CD4-positive, alpha-beta T cell treated with Interleukin-6 for 4 hours (primary cell): ENCODE data around the gene SKA2.
A peak's percentile ranks its signal among the peaks of the same experiment; 100 is the strongest.
"Not testable (repeated sequence)": the region's sequence is repeated elsewhere in the genome, so short reads cannot be mapped to it uniquely, and the experiment has no call there.

Source experiments
- DNase-seq: peaks from one replicate; pipeline ENCODE4 v3.0.0-alpha.2; 2020; ENCODE audit warnings: mixed read lengths

The SKA2 gene

DNA sequence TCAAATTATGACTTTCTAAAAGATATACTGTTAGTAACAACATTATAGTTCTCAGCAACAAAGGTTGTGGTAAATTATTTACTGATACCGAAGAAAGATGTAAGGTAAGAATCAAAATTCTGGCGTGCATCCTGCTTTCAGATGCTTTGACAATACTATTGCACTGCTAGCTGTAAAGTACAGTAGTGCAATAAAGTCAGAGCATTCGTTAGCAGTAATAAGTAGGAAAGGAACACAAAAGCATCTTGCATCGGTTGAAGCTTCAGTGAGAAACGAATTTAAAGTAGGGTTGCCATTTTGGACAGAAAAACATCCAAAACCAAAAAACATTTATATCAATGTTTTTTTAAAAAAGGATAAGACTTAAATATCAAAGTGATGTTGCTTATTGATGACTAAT is 4.0 kb downstream of the SKA2 start:
- no peak for DNase-seq

DNA sequence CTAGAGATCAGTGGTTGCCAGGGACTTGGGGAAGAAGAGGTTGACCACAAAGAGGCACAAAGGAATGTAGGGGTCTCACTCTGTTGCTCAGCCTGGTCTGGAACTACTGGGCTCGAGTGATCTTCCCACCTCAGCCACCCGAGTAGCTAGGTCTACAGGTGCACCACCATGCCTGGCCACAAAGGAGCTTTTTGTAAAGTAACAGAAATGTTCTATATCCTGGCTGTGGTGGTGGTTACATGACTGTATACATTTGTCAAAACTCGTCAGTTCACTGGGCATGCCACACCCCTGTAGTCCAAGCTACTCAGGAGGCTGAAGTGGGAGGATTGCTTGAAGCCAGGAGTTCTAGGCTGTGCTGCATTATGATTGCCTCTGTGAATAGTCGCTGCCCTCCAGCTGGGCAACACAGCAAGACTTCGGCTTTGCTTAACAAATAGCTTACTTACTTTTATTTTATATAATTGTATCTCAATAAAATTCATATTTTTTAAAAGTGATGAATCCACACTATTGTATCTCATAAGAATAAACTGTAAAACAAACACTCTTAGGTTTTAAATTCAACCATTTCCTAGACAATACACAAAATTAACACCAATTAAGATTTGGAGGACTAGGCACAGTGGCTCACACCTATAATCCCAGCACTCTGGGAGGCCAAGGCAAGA is 5.0 kb downstream of the SKA2 start:
- no peak for DNase-seq

DNA sequence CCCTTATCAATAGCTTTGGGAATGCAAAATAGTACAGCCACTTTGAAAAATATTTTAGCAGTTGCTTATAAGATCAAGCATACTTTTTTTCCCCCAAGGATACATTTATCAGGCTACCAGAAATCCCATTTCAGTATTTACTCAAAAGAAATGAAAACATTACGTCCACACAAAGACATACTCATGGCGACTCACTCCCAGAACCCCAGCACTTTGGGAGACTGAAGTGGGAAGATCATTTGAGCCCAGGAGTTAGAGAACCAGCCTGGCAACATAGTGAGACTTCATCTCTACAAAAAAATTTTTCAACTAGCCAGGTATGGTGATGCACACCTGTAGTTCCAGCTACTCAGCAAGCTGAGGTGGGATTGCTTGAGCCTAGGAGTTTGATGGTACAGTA is 5.9 kb downstream of the SKA2 start:
- DNase-seq, result no peak

DNA sequence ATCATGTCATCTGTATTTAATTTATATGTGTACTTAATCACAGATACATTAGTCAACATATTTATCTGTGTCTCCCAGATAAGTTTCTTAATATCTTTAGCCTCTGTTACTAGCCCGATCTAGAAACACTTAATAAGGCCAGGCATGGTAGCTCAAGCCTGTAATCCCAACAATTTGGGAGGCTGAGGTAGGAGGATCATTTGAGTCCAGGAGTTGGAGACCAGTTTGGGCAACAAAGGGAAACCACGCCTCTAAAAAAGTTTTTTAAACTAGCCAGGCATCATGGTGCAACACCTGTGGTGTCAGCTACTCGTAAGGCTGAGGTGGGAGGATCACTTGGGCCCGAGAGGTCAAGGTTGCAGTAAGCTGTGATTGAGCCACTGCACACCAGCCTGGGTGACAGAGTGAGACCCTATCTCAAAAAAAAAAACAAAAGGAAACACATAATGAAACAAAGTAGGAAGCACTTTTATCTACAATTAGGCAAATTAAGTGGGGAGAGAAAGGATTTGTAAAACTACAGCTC is 9.4 kb downstream of the SKA2 start:
- DNase-seq, result no peak

DNA sequence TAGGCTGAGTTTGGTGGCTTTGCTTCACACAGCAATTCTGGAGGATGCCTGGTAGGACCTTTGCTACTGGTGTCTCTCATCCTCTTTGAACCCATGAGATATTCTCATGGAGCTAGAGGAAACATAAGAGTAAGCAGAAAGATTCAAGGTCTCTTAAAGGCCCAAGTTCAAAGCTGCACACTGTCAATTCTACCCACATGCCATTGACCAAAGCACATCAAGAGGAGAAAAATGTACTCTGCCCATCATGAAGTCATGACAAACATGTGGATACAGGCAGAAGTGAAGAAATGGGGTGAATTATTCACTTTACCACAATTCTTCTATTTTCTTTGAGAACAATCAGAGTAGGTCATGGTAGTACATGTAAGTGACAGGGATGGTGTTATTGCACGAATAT is 13.1 kb downstream of the SKA2 start:
- no peak for DNase-seq

DNA sequence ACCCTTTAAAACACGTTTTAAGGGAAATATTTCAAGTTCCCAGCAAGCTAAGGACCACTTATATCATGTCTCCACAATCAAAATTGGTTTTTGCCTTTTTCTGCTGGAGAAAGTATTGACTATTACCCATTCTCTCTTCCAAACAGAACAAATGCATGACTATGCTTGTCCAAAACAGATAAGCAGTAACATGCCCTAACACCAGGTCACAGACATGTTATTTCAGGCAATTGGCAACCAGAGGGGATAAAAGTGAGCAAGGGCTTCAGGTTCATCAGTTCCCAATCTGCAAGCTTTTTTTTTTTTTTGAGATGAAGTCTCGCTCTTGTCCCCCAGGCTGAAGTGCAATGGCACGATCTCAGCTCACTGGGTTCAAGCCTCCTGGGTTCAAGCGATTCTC is 15.0 kb downstream of the SKA2 start:
- no peak for DNase-seq

DNA sequence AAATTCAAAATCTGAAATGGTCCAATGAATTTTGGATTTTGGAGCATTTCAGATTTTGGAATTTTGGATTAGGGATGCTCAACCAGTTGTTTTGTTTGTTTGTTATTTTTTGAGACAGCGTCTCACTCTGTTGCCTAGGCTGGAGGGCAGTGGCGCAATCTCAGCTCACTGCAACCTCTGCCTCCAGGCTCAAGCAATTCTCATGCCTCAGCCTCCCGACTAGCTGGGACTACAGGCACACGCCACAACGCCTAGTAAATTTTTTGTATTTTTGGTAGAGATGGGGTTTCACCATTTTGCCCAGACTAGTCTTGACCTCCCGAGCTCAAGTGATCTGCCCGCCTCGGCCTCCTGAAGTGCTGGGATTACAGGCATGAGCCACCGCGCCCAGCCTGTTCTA is 16.6 kb downstream of the SKA2 start:
- DNase-seq, result not testable (repeated sequence)

DNA sequence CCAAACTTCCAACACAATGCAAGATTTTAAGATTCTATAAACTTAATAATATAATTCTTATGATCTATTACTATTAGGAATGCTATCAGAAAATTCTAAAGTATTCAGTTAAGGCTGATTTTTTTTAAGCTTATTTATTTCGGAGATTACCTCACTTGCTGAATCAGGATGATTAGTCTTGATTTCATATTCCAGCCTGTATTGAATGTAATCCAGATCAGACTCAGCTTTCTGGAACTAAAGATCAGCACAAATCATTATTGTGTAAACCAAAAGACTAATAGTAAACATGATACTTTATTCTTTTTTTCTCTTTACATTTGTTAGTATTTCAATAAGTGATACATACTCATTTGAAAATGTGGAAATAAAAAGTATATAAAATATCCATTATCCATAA is 23.9 kb downstream of the SKA2 start:
- DNase-seq, result no peak

DNA sequence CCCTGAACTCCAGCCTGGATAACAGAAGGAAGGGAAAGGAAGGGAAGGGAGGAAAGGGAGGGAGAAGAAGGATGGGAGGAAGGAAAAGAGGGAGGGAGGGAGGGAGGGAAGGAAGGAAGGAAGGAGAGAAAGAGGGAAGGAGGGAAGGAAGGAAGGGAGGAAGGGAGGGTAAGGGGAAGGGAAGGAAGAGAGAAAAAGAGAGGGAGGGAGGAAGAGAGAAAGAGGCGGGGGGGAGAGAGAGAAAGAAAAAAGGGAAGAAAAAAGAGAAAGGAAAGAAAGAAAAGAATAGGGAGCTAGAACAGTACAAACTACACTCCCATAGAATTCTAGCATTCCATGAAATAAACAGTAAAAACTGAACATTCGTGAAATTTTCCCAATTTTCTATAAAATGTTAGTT is 25.2 kb downstream of the SKA2 start:
- no peak for DNase-seq

DNA sequence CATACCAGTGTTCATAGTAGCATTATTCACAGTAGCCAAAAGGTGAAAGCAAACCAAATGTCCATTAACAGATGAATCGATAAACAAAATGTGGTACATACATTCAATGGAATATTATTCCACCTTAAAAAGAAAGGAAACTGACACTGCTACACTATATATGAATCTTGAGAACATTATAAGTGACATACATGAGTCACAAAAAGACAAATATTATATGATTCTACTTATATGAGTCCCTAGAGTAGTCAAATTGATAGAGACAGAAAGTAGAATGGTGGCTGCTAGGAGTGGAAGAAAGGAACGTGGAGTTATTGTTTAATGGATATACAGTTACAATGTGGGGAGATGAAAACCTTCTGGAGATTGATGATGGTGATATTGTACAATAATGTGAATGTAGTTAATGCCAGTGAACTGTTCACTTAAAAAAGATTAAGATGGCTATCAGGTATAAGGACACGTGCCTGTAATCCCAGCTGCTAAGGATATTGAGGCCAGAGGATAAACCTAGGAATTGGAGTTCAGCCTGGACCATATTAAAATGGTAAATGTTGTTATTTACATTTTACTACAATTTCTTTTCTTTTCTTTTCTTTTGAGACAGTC is 28.1 kb downstream of the SKA2 start:
- no peak for DNase-seq

DNA sequence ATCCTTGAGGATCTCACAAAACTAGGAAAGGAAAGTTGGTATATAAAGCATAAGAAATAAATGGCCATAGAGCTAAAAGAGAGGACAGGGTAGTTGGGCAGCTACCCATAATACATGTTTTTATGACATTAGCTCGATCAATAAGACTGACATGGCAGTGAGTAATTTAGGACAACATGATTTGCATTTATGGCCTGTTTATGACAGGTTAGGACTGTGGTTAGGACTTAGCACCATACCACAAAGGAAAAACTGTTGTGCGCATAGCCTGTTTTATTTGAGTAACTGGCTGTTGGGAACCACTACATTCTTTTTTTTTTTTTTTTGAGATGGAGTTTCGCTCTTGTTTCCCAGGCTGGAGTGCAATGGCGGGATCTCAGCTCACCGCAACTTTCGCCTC is 30.3 kb downstream of the SKA2 start:
- DNase-seq, result no peak

DNA sequence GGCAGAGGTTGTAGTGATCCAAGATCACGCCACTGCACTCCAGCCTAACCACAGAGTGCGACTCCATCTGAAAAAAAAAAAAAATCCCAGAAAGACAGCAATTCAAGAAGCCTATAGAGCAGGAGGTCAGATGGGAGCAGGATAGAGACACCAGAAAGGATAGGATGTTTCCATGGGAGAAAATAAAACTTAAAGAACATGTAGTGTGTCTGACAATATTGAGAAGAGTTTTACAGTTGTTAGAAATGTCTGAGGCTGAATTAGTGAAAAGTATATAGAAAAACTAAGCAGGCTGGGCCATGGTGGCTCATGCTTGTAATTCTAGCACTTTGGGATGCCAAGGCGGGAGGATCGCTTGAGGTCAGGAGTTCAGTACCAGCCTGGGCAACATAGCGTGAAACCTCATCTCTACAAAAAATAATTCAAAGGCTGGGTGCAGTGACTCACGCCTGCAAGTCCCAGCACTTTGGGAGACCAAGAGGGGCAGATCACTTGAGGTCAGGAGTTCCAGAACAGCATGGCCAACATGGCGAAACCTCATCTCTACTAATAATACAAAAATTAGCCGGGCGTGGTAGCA is 33.0 kb downstream of the SKA2 start:
- DNase-seq, result no peak

DNA sequence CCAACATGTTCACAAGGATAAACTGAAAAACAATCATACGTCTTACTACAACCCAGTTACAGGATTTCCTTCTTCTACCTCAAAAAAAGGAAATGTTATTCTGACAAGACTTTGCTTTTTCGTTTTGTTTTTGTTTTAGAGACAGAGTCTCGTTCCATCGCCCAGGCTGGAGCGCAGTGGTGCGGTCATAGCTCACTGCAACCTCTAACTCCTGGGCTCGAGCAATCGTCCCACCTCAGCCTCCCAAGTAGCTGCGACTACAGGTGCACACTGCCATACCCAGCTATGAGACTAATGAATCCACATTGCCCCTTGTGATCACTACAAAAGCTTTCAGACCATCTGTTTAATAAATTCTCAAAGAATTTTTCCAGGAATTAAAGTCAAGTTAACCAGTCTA is 39.5 kb downstream of the SKA2 start:
- no peak for DNase-seq

DNA sequence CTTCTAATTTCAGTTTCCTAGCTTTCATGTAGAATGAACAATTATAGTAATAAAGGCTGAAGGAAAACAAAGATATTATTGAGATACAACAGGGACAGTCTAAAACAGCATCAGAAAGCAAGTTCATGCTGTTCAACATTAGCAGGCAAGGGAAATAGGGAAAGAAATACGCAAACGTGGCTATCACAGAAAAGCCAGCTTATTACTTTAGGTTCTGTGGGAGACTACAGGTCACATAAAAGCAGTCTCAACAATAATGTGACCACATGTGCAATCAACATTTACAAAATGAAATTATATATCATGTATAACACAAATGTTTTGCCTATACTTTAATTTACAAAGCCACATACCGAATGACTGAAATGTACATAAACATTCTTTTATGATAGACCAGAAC is 43.4 kb downstream of the SKA2 start:
- no peak for DNase-seq

DNA sequence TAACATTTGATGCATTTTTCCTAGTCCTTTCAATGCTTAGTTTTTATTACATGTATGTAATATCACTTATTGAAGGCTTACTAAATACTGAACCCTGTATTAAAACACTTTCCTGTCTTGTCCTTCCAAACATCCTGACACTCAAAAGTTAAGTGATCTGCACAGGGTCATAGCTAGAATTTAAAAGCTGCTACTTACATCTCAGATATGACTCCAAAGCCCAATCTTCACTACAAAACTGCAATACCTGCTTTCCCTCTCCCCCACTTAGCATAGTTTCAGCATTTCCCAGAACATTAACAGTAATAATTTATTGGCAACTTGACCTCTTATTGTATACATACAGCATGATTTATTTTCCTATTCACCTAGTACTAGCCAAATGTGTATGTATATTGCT is 44.0 kb downstream of the SKA2 start:
- no peak for DNase-seq

DNA sequence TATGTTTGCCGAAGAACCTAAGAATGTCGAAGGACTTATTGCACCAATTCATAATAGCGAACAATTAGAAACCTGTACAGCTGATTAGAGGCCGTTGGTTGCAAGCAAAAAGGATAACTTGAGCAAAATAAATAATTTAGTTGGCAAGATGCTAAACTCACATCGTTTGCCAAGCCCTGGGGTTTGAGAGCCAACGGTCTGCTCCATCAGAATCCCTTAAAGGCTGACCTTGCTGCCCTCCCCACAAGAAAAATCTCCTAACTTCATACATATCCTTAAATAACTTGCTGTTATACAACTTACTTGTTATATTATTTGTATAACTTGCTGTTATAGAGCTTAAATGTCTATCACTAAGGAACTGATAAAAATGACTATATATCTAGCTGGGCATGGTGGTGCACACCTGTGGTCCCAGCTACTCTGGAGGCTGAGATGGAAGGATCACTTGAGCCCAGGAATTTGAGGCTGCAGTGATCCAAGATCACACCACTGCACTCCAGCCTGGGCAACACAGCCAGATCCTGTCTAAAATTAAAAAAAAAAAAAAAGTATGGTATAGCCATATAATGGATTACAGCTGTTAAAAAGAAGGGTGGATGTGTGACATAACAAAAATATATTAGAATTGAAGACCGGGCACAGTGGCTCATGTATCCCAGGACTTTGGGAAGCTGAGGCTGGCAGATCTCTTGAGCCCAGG is 46.4 kb downstream of the SKA2 start:
- DNase-seq, result no peak

DNA sequence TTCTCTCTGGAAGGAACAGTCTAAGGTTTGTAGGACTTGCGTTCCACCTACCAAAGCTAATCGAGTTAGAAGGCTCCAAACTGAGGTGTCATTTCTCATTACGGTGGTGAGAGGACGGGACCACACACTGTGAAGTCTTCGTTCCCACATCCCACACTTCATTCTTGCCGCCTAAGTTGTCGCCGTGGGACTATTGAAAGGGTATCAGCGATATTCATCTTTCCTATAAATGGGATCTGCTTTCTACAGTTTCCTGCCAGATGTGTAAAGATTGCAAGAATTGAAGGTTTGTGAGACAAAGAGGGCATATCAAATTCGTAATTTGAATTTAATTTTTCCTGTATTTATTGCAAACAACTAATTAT is 47.7 kb downstream of the SKA2 start:
- no peak for DNase-seq

DNA sequence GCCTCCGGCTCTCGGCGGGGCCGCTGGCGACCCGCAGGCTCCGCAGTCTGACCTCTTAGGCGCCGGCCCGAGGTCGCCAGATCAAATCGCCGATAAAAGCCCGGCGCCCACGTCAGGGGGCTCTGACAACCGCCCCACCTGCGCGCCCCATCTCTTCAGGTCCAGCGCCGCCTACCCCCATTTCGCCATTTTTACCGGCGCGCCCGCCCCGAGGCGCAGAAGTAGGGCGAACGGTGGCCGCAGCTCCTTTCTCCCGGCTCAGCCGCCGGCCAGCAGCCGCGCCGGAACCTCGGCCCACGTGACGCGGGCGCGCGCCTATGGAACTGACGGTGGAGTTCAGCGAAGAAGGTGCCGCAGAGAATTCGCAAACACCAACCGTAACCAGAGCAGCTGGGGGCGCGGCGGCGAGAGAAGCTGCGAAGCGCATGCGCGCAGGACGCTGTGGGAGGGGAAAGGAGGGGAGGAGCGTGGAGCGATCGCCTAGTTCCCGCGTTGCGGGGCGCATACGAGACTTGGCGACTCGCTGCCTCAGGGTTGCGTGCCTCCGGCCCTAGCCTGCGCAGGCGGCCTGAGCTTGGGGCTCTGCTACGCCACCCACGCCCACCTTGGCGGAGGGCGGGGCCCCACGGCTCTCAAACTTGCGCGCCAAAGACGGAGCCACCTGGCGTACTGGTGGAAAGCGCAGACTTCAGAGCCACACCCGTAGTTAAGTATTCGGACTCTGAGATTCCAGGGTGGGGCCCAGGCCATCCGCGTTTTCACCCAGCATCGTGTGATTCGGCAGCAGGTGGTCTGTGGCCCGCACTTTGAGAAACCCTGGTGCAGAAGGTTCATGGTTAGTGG is 48.3 kb downstream of the SKA2 start, which contains the start of gene TRIM37:
TRIM37 (minus strand) TSS at position 418 of the 843 bp plus-strand sequence. CDS start 419 bp downstream, outside the sequence.
- peak; percentile 98 for DNase-seq

DNA sequence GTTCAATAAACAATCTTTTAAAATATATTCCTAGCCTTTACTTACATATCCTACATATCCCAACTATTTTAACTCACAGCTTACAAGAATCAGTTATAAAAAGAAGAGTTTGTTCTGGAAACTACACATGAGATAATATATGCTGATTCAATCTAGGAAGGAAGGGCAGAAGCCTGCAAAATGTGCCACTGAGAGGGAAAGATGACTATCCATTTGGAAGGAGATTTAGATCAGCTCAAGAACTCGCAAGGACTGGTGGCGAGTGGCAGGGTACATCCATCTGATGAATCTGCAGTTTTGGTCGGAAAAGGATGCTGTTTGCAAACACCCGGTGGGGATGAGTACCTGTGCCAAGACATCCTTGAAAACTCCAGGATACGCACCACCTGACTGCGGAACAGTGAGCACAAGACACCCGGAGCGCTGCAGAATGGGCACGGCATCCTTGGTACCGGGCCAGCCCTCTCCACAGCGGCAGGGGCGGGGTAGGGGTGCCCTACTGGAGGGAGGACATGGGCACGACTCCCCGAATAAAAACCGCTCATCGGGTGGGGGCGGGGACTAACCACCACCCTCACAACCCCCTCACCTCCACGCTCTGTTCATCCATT is 49.0 kb downstream of the SKA2 start:
- peak; percentile 80 for DNase-seq

DNA sequence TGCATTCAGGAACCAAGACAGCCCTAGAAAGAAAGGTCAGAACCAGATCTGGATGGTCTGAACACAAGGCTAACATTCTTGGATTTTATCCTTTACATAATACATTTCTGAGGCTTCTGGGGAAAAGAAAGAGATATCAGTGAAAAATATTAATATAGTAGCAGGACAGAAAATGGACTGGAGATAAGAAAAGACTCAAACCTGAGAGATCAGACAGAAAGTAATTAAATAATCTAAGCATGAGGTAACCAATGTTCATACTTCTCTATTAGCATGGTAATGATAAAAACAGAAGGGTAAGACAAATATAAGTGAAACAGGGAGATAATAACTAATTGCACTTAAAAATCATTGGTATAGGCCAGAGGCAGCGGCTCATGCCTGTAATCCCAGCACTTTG is 53.8 kb downstream of the SKA2 start:
- no peak for DNase-seq

DNA sequence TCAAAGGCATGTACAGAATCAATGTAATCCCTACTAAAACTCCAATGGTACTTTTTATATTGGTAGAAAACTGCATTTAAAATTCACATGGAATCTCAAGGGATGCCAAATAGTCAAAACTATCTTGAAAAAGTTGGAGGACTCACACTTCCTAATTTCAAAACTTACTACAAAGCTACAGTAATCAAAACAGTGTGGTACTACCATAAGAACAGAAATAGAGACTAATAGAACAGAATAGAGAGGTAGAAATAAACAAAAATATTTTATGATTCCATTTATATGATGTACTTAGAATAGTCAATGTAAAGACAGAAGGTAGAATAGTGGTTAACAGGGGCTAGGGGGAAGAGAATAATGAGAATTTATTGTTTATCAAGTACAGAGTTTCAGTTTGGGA is 57.1 kb downstream of the SKA2 start:
- no peak for DNase-seq

DNA sequence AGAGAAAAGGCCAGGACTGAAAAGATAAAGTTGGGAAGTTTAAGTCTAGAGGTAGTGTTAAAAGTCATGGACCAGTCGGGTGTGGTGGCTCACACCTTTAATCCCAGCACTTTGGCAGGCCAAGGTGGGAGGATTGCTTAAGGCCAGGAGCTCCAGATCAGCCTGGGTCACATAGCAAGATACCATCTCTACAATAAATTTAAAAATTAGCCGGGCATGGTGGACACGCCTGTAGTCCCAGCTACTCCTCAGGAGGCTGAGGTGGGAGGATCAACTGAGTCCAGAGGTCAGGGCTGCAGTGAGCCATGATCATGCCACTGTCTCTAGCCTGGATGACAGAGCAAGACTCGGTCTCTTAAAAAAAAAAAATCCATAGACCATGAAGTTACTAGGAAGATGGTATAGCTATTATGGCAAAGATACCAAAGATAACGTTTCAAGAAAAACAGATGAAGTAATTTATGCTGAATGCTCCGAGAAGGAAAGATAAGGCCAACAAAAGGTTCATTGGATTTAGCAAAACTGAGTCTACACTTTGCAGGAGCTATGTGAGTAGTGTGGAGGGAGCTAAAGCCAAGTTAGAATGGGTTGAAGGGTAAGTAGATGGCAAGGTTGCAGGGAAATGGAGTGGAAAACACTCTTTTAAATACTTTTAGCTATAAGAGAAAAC is 60.0 kb downstream of the SKA2 start:
- DNase-seq, result no peak
